KOPT-K1 (cell line): ENCODE data around the gene KCNAB1.
"Not testable (repeated sequence)": the region's sequence is repeated elsewhere in the genome, so short reads cannot be mapped to it uniquely, and the experiment has no call there.

Experiments used
- H3K27ac ChIP-seq: fragments of 200-600 bp; sonication (generic); 2 replicates; pipeline ENCODE4 v1.5.1; 2016; ENCODE audit warnings: antibody characterized with exemption, mild to moderate bottlenecking, low read depth, low read length; ENCODE audit not compliant: poor library complexity, severe bottlenecking
- H3K36me3 ChIP-seq: fragments of 200-600 bp; sonication (generic); 2 replicates; pipeline ENCODE4 v1.5.1; 2017; ENCODE audit warnings: antibody characterized with exemption, mild to moderate bottlenecking, low read length, moderate library complexity; ENCODE audit not compliant: insufficient read depth
- H3K9me3 ChIP-seq: fragments of 200-600 bp; sonication (generic); 2 replicates; pipeline ENCODE4 v1.5.1; 2017; ENCODE audit warnings: antibody characterized with exemption, low read length, mild to moderate bottlenecking; ENCODE audit not compliant: insufficient read depth, poor library complexity, severe bottlenecking

Gene KCNAB1

GRCh38 chr3:156126467-156126866 lies 6.1 kb downstream of the KCNAB1 start:
- no peaks in the 10 kb centered on the region for H3K36me3 ChIP-seq
- no peak overlapping the region for H3K27ac ChIP-seq
- H3K9me3 ChIP-seq, result no peaks in the 10 kb centered on the region

DNA sequence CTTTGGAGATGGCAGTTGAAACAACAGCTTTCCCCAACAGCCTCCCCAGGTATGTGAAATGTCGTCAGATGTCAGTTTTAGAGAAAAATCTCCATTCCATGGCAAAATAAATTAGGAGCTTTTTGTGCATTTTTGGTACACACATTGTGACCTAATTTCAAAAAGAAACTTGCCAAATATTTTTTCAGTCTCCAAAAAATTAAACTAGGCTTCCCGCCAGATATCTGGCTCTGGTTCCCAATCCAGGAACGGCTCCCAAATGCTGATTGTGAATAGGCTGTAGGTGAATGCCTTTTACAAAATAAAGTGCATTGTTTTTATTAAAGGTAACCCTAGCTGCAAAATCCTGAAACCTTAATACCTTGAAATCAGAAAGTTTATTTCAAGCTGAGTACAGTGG lies 10.9 kb downstream of the KCNAB1 start:
- Histone ChIP-seq H3K27ac (no peak overlapping the region), H3K9me3 (no peaks in the 10 kb centered on the region), H3K36me3 (no peaks in the 10 kb centered on the region)

GRCh38 chr3:156131799-156132198 lies 11.4 kb downstream of the KCNAB1 start:
- Histone ChIP-seq H3K9me3 (no peaks in the 10 kb centered on the region), H3K27ac (no peak overlapping the region), H3K36me3 (no peaks in the 10 kb centered on the region)

DNA sequence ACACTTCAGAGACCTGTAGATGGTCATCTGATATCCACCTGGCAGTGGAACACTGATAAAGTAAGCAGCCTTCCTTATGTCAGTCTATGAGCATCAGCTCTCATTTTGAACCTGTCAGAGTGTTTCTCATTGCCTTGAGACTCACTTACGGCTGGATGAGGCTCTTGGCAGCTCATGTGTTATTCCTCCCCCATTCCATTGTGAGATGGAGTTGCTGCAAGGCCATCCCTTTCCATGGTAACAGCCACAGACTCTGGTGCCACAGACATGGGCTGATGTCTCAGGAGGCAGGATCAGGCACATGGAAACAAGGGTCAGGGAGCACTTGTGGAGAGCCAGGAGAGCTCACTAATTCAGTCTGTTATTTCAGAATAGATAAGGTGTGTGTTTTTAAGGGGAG lies 11.9 kb downstream of the KCNAB1 start:
- no peaks in the 10 kb centered on the region for H3K36me3 ChIP-seq
- no peak overlapping the region for H3K27ac ChIP-seq
- H3K9me3 ChIP-seq, result no peaks in the 10 kb centered on the region

DNA sequence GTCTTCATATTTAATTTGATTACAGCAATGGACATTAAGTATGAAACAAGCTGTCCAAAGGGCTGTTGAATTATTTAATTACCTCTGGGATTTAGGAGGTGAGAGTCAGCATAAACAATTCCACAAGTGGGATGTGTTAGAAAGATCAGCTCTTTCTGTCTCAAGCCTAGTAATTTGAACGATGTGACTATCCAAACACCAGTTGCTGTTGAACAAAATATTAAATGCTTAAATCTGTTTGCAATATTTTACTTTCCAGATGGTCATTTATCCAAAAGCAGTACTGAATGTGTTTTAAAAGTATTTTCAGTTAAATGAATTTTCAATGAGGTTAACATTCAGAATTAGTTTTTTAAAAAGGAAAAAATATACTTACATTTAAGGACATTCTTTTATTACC lies 12.7 kb downstream of the KCNAB1 start:
- H3K36me3 ChIP-seq, result no peaks in the 10 kb centered on the region
- no peak overlapping the region for H3K27ac ChIP-seq
- H3K9me3 ChIP-seq, result no peaks in the 10 kb centered on the region

DNA sequence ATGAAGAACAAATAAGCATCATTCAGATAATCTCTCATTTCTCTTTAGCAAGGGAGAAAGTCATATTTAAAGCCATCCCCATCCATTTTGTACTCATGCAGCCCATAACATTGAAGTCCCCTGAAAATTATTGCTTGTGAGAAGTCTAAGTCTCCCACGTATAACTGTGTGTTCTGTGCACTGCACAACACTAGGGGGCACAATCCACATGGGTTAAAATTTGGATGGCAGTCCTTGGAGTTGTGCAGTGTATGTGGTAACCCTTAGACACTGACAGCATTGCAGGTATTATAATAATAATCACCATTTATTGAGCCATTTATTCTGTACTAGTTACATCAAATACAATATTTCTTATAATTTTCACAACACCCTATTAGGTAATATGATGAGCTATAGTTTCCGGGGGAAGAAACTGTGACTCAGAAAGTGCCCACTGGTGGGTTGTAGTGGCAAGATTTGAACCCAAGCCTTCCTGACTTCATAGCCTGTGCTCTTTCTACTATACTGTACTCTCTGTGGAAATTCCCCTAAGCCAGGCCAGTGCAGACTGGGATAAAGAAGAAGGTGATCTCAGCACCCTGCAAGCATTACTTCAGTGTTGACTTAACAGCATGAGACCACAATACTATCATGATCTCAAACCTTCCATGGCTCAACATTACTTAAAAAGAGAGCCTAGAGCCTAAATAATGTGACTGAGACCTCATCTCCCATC lies 15.7 kb downstream of the KCNAB1 start:
- H3K27ac ChIP-seq, result no peak overlapping the region
- H3K9me3 ChIP-seq, result no peaks in the 10 kb centered on the region
- H3K36me3 ChIP-seq, result no peaks in the 10 kb centered on the region

- H3K9me3 ChIP-seq, H3K27ac ChIP-seq, H3K36me3 ChIP-seq: not testable (repeated sequence)
These were observed 17.0 kb downstream of the KCNAB1 start for GRCh38 chr3:156137397-156137796.

DNA sequence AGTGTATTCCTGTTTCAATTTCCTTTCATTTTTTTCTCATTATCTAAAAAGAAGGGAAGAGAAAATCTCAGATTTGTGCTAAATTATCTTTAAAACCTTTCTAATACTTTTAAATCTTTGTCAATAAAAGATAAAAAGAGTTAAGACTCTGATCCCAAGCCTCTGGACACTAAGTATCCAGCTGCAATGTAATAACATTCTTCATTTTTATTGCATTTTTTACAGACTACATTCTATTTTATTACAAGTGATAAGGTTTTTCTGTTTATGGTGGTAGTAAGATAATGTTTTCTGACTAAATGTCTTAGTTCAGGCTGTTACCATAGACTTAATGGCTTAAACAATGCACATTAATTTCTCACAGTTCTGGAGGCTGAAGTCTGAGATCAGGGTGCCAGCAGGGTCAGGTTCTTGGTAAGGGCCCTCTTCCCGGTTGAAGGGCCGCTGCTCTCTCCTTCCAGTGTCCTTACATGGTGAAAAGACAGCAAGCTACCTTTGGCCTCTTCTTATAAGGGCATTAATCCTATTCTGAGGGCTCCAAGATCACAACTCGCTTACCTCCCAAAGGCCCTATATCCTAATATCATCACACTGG lies 19.7 kb downstream of the KCNAB1 start:
- H3K9me3 ChIP-seq, result no peaks in the 10 kb centered on the region
- no peaks in the 10 kb centered on the region for H3K36me3 ChIP-seq
- H3K27ac ChIP-seq, result no peak overlapping the region

DNA sequence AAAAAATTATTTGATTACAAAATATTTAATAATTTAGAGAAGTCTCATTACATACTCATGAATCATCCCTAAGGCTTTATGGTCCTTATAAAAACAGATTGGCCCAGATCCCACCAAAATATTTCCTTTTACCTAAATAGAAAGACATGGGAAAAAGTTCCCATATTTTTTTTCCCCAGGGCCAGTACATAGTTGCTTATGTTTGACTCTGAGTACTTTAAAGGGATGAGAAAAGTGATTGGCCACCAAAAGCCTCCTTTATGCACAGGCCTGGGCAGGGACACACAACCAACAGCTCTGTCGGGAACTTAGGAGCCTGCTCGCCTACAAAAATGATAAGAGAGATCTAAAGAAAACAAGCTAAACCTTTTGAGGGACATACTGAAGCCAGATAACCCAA lies 22.3 kb downstream of the KCNAB1 start:
- Histone ChIP-seq H3K27ac (no peak overlapping the region), H3K9me3 (no peaks in the 10 kb centered on the region), H3K36me3 (no peaks in the 10 kb centered on the region)

DNA sequence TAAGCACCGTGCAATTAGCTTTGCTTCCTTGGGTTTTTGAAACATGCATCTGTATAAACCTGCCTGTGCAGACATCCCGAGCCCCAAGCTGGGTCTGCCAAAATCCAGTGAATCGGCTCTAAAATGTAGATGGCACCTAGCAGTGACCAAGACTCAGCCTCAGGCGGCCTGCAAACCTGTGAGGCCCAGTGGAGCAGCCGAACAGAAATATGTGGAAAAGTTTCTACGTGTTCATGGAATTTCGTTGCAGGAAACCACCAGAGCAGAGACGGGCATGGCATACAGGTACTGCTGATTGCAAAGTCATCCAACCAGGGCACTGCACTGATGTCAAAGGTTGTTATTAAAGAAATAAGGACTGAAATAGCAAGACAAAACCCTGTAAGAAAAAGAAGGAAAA lies 22.8 kb downstream of the KCNAB1 start:
- Histone ChIP-seq H3K36me3 (no peaks in the 10 kb centered on the region), H3K9me3 (no peaks in the 10 kb centered on the region), H3K27ac (no peak overlapping the region)

DNA sequence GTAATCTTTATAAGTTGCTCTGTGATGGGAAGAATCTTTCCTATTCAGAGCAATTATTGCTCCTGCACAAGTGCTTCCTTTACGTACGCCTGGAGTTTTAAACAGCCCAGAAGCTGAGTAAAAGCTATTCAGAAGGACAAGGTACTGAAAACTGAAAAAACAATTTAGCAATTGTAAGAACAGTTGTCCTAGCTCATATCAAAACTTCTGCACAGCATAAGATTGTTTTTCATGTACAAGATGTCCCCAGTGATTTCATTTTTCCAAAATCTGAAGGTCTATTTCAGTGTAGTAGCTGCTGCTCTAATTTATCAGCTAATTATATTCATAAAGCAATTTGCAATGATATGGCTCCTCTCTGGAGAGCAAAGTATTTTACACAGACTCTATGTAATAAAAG lies 23.7 kb downstream of the KCNAB1 start:
- H3K27ac ChIP-seq, result no peak overlapping the region
- H3K36me3 ChIP-seq, result no peaks in the 10 kb centered on the region
- no peaks in the 10 kb centered on the region for H3K9me3 ChIP-seq

- H3K36me3 ChIP-seq, result no peaks in the 10 kb centered on the region
- no peak overlapping the region for H3K27ac ChIP-seq
- no peaks in the 10 kb centered on the region for H3K9me3 ChIP-seq
These were observed 25.5 kb downstream of the KCNAB1 start for GRCh38 chr3:156145866-156146265.

GRCh38 chr3:156148345-156148945 lies 28.1 kb downstream of the KCNAB1 start:
- Histone ChIP-seq H3K27ac (no peak overlapping the region), H3K9me3 (no peaks in the 10 kb centered on the region), H3K36me3 (no peaks in the 10 kb centered on the region)

DNA sequence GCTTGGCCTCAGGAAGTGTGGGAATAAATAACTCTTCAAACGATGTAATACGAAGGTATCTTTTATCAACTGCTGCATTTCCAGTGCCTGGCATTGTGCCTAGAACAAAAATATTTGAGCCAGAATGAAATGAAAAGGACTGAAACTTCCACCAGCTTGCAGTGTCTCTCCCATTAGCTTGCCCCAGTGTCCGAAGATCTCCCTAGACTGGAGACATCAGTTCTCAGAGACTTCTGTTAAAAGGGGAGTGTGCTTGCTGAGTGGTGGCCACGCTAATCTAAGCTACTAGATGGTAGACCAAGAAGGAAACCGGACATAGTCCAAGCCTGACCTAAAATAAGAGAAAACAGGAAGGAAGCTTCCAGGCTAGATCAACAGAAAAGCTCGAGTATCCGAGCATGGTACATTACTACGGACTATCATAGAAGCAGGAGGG lies 28.6 kb downstream of the KCNAB1 start:
- no peaks in the 10 kb centered on the region for H3K36me3 ChIP-seq
- H3K9me3 ChIP-seq, result no peaks in the 10 kb centered on the region
- no peak overlapping the region for H3K27ac ChIP-seq

DNA sequence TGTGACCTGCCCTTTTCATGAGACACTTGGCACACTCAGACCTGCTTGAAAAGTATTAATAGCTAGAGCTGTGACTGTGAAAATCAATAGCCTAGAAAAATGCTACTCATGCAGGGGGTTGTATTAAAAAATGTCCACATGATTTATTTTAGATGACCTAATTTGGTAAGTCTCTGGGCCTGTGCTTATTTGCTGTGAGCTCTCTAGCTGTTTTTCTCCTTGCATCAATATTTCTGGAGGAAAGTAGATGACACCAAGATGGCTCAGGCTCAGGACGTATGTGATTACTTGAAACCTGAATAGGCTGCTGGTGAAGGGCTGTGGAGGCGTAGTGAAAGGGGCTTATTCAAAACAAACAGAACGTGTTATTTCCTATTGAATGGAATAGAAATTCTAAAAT lies 29.5 kb downstream of the KCNAB1 start:
- H3K9me3 ChIP-seq, result no peaks in the 10 kb centered on the region
- H3K27ac ChIP-seq, result no peak overlapping the region
- H3K36me3 ChIP-seq, result no peaks in the 10 kb centered on the region
